Natural killer cell (primary cell): ENCODE measurements around the gene FGGY. TPM values are rescaled to one million over a fixed set of nuclear protein-coding genes. Genes with fewer than 3 reads are reported as not detected.

ENCODE experiments used
- ATAC-seq, 3 donors: fragments of 150-1000 bp in 2 of 3; fragments of 200-7000 bp in 1 of 3; cut with Tn5 transposase; 1 replicate in 1 of 3; 2 replicates in 2 of 3; pipeline ENCODE4 v1.10.0; 2021; ENCODE audit warnings: mild to moderate bottlenecking in 2 of 3, moderate library complexity in 2 of 3
- DNase-seq, 2 donors: peaks; one replicate each; pipeline versions ENCODE4 v3.0.0 to v3.0.0-alpha.2; 2013 to 2021; ENCODE audit warnings: mixed read lengths in 1 of 2
- H3K27ac ChIP-seq: one replicate; pipeline ENCODE4 v1.5.1; 2013; ENCODE audit warnings: mild to moderate bottlenecking, low read length
- H3K27me3 ChIP-seq: one replicate; pipeline ENCODE4 v1.6.1; 2013; ENCODE audit warnings: low read length; ENCODE audit not compliant: control insufficient read depth, insufficient read depth
- H3K36me3 ChIP-seq: one replicate; pipeline ENCODE4 v1.6.1; 2013; ENCODE audit warnings: low read length; ENCODE audit not compliant: control insufficient read depth, insufficient read depth
- H3K4me1 ChIP-seq: one replicate; pipeline ENCODE4 v1.6.1; 2013; ENCODE audit warnings: low read length; ENCODE audit not compliant: control insufficient read depth, insufficient read depth
- H3K4me3 ChIP-seq: one replicate; pipeline ENCODE4 v1.5.1; 2013; ENCODE audit warnings: low read length
- H3K9me3 ChIP-seq: one replicate; pipeline ENCODE4 v1.6.1; 2013; ENCODE audit warnings: low read length; ENCODE audit not compliant: control insufficient read depth, insufficient read depth
- H3K27ac Mint-ChIP-seq, 2 donors: one replicate each; pipeline ENCODE4 v1.8.0; 2022; ENCODE audit warnings: mild to moderate bottlenecking in 2 of 2, mixed read lengths in 2 of 2, moderate library complexity in 1 of 2
- H3K27me3 Mint-ChIP-seq, 2 donors: one replicate each; pipeline ENCODE4 v1.8.0; 2022; ENCODE audit warnings: low read depth in 2 of 2, mixed read lengths in 2 of 2
- H3K36me3 Mint-ChIP-seq: one replicate; pipeline ENCODE4 v1.8.0; 2022; ENCODE audit warnings: mixed read lengths
- H3K4me1 Mint-ChIP-seq, 2 donors: one replicate each; pipeline ENCODE4 v1.8.0; 2022; ENCODE audit warnings: mixed read lengths in 2 of 2
- H3K4me3 Mint-ChIP-seq: one replicate; pipeline ENCODE4 v1.8.0; 2022; ENCODE audit warnings: mild to moderate bottlenecking, moderate library complexity, mixed read lengths
- H3K9me3 Mint-ChIP-seq, 2 donors: one replicate each; pipeline ENCODE4 v1.8.0; 2022; ENCODE audit warnings: mixed read lengths in 2 of 2
- WGBS: methylation state at CpG from one replicate; pipeline ENCODE4 v1.1.7; 2013; ENCODE audit warnings: missing lambda C conversion rate; ENCODE audit not compliant: insufficient coverage; 5-methylcytosine and 5-hydroxymethylcytosine counted together
- intact Hi-C: fragments of 100-400 bp; cut with micrococcal nuclease; formaldehyde crosslinking; loops from one replicate; pipeline ENCODE4 v1.14.2; 2022
- total RNA-seq, 4 donors: library from RNA; stranded (reverse); fragments of 120-200 nt in 1 of 4; gene quantifications; one replicate each; pipeline versions ENCODE4 v1.2.3 to v1.2.4, GENCODE V29; 2013 to 2022
- TF ChIP-seq, protein P1 (sequence below): fragments of 200-600 bp; IDR thresholded peaks from one replicate; pipeline ENCODE4 v1.8.0; 2022; ENCODE audit warnings: antibody characterized with exemption

Gene FGGY
- total RNA-seq, 3 donors from 2014 or later (not counting 1 experiment from before 2014, with no cell fraction given), result 21.8 to 31.5 (median 21.8) TPM

DNA sequence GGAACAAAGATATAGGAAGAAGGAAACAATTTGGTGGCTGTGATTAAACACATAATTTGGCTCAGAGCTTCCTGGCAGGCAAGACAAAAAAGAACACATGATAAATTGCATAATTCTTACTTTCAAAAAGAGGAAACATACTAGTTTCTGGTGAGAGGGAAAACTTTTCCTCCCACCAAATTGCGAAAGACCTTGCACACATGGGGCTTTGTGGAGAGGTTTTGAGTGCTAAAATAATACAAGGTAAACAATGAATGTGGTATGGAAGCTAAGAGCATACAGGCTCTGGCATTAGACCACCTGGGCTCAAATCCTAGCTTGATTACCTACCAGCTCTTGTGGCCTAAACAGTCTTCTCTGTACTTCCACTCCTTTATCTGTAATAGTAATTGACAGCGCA, 377.7 kb downstream of the FGGY start:
- peaks cover 8% of the 10 kb centered on the region for H3K4me1 ChIP-seq
- H3K4me1 Mint-ChIP-seq, result no peaks in the 10 kb centered on the region
- no peaks in the 10 kb centered on the region for H3K27me3 ChIP-seq
- WGBS, result 83% methylated on average over 1 of the region's 2 CpGs
- H3K9me3 ChIP-seq, result no peaks in the 10 kb centered on the region
- no peak overlapping the region for H3K27ac Mint-ChIP-seq
- DNase-seq, result no peak
- no peak overlapping the region for H3K4me3 Mint-ChIP-seq
- no peak for ATAC-seq
- H3K4me3 ChIP-seq, result no peak overlapping the region
- H3K36me3 Mint-ChIP-seq, result no peaks in the 10 kb centered on the region
- TF ChIP-seq, protein P1, sequence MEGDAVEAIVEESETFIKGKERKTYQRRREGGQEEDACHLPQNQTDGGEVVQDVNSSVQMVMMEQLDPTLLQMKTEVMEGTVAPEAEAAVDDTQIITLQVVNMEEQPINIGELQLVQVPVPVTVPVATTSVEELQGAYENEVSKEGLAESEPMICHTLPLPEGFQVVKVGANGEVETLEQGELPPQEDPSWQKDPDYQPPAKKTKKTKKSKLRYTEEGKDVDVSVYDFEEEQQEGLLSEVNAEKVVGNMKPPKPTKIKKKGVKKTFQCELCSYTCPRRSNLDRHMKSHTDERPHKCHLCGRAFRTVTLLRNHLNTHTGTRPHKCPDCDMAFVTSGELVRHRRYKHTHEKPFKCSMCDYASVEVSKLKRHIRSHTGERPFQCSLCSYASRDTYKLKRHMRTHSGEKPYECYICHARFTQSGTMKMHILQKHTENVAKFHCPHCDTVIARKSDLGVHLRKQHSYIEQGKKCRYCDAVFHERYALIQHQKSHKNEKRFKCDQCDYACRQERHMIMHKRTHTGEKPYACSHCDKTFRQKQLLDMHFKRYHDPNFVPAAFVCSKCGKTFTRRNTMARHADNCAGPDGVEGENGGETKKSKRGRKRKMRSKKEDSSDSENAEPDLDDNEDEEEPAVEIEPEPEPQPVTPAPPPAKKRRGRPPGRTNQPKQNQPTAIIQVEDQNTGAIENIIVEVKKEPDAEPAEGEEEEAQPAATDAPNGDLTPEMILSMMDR, result no peak
- H3K36me3 ChIP-seq, result no peaks in the 10 kb centered on the region
- H3K27ac ChIP-seq, result no peak overlapping the region
- H3K9me3 Mint-ChIP-seq, result no peaks in the 10 kb centered on the region
- intact Hi-C loops, result no loop called here
- H3K27me3 Mint-ChIP-seq, result no peaks in the 10 kb centered on the region

- no peaks in the 10 kb centered on the region for H3K9me3 Mint-ChIP-seq
- no peaks in the 10 kb centered on the region for H3K36me3 Mint-ChIP-seq
- H3K27ac ChIP-seq, result no peak overlapping the region
- DNase-seq (no peak), ATAC-seq (no peak)
- no peaks in the 10 kb centered on the region for H3K9me3 ChIP-seq
- no peaks in the 10 kb centered on the region for H3K4me1 Mint-ChIP-seq
- H3K36me3 ChIP-seq, result no peaks in the 10 kb centered on the region
- no peak overlapping the region for H3K4me3 ChIP-seq
- WGBS, result 91% methylated on average over 2 of the region's 2 CpGs
- no peaks in the 10 kb centered on the region for H3K27me3 ChIP-seq
- H3K4me3 Mint-ChIP-seq, result no peak overlapping the region
- intact Hi-C loops, result no loop called here
- H3K4me1 ChIP-seq, result peaks cover 8% of the 10 kb centered on the region
- H3K27ac Mint-ChIP-seq, result no peak overlapping the region
- TF ChIP-seq, protein P1, result no peak
- H3K27me3 Mint-ChIP-seq, result no peaks in the 10 kb centered on the region
Measured at GRCh38 chr1:59675936-59676335, 379.0 kb downstream of the FGGY start.

DNA sequence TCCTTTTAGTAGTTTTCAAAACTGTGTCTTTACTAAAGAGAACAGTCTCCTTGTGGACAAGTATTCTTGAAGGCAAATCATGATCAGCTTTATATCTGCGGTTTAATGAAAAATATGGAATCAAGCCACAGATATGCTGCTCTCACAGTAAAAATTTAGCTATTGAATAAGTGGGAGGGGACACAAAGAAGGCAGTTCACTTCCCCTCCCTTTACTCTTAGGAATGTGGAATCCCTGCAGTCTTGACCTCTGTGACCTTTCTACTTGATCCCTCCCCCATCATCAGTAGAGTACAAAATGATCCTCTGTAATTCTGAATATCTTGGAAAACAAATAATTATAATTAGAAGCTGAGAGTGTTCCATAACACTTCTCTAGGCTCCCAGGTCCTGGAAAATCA, 381.1 kb downstream of the FGGY start:
- 86% methylated on average over 1 of the region's 1 CpG for WGBS
- no peak overlapping the region for H3K4me3 ChIP-seq
- H3K36me3 ChIP-seq, result no peaks in the 10 kb centered on the region
- H3K9me3 Mint-ChIP-seq, result no peaks in the 10 kb centered on the region
- H3K36me3 Mint-ChIP-seq, result no peaks in the 10 kb centered on the region
- H3K27me3 Mint-ChIP-seq, result no peaks in the 10 kb centered on the region
- H3K4me1 Mint-ChIP-seq, result no peaks in the 10 kb centered on the region
- ATAC-seq, result no peak
- DNase-seq, result no peak
- peaks cover 8% of the 10 kb centered on the region for H3K4me1 ChIP-seq
- TF ChIP-seq, protein P1, result no peak
- intact Hi-C loops, result no loop called here
- no peaks in the 10 kb centered on the region for H3K27me3 ChIP-seq
- no peak overlapping the region for H3K4me3 Mint-ChIP-seq
- no peak overlapping the region for H3K27ac Mint-ChIP-seq
- no peak overlapping the region for H3K27ac ChIP-seq
- H3K9me3 ChIP-seq, result no peaks in the 10 kb centered on the region

DNA sequence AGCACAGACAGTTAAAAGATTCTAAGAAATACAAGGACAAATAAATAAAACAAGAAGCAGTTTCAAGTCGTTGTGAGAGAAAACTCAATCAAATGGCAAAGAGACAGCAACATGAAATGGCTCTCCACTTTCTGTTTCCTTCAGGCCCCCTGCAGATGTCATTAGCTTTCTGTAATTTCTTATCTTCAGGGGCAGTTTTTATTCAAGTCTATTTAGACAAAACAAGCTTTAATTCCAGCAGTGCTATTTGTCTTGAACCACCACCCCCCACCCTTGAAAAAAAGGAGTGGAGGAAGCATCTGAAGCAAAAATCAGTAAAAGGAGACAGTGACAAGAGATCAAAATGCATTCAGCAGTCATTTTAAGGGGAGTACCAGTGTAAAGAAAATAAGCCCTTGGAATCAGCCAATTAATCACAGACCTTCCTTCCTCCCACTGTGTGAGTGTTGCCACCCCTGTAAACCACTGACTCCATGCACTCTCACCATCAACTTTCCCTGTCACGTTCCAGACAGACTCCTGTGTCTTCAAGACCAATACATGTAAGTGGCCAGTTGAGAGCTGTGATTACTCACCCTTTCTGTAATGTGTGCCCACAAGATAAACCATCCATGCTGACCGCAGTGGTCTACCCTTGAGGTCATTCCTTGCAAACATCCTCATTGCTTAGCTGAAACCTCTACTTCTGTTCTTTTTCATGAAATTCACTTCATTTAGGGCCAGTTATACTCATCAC, 381.8 kb downstream of the FGGY start:
- no peak overlapping the region for H3K4me3 ChIP-seq
- Mint-ChIP-seq H3K27me3 (no peaks in the 10 kb centered on the region), H3K36me3 (no peaks in the 10 kb centered on the region), H3K9me3 (no peaks in the 10 kb centered on the region), H3K27ac (no peak overlapping the region), H3K4me1 (no peaks in the 10 kb centered on the region), H3K4me3 (no peak overlapping the region)
- H3K9me3 ChIP-seq, result no peaks in the 10 kb centered on the region
- ATAC-seq, result peak in 1 of 3 donors; percentile 53
- no peaks in the 10 kb centered on the region for H3K27me3 ChIP-seq
- intact Hi-C loops, result no loop called here
- H3K27ac ChIP-seq, result no peak overlapping the region
- 43% methylated on average over 3 of the region's 3 CpGs for WGBS
- H3K36me3 ChIP-seq, result no peaks in the 10 kb centered on the region
- no peak for DNase-seq
- TF ChIP-seq, protein P1, result no peak
- peaks cover 4% of the 10 kb centered on the region for H3K4me1 ChIP-seq
